A673 (cell line): Measurements from ENCODE around the gene SLC50A1. TPM values are rescaled to one million over a fixed set of nuclear protein-coding genes. Genes with fewer than 3 reads are reported as not detected.

ENCODE experiments used
- BruUV-seq: library from RNA; stranded (reverse); fragments of 400-500 nt; replicated peaks from 2 replicates; lab custom pipeline; 2021; lab: Mats Ljungman, UMichigan
- CTCF ChIA-PET: fragments of 300-600 bp; sonication (Branson Sonifier 250); formaldehyde crosslinking; loops from one replicate; lab custom pipeline; 2022; ENCODE audit warnings: antibody characterized with exemption; lab: Charles Lee
- POLR2A ChIA-PET: fragments of 300-600 bp; sonication (Branson Sonifier 250); formaldehyde crosslinking; loops from one replicate; lab custom pipeline; 2022; ENCODE audit warnings: antibody characterized with exemption; ENCODE audit not compliant: low non-redundant PET; lab: Charles Lee
- DNase-seq: peaks from one replicate; pipeline ENCODE4 v3.0.0-alpha.2; 2015; ENCODE audit warnings: low spot score
- H3K27ac ChIP-seq: fragments of 200-600 bp; sonication (generic); 2 replicates; pipeline ENCODE4 v1.5.1; 2016; ENCODE audit warnings: mixed run types, low read depth, mild to moderate bottlenecking, mixed read lengths, antibody characterized with exemption, low read length; ENCODE audit not compliant: poor library complexity, severe bottlenecking
- H3K27me3 ChIP-seq: fragments of 200-600 bp; sonication (generic); replicated peaks from 2 replicates; pipeline ENCODE4 v1.6.1; 2017; ENCODE audit warnings: mixed run types, low read depth, mild to moderate bottlenecking, mixed read lengths, antibody characterized with exemption, low read length; ENCODE audit not compliant: insufficient read depth, poor library complexity
- H3K36me3 ChIP-seq: fragments of 200-600 bp; sonication (generic); 2 replicates; pipeline ENCODE4 v1.6.1; 2016; ENCODE audit warnings: mixed run types, mild to moderate bottlenecking, mixed read lengths, antibody characterized with exemption, low read length; ENCODE audit not compliant: insufficient read depth, poor library complexity, severe bottlenecking
- H3K4me1 ChIP-seq: fragments of 200-600 bp; sonication (generic); 2 replicates; pipeline ENCODE4 v1.6.1; 2017; ENCODE audit warnings: mixed run types, mild to moderate bottlenecking, mixed read lengths, antibody characterized with exemption, low read length; ENCODE audit not compliant: insufficient read depth, poor library complexity, severe bottlenecking
- H3K4me3 ChIP-seq: fragments of 200-600 bp; sonication (generic); 2 replicates; pipeline ENCODE4 v1.5.1; 2016; ENCODE audit warnings: low read depth, mixed run types, mild to moderate bottlenecking, mixed read lengths, low read length; ENCODE audit not compliant: poor library complexity, severe bottlenecking
- H3K9me3 ChIP-seq: fragments of 200-600 bp; sonication (generic); 2 replicates; pipeline ENCODE4 v1.6.1; 2016; ENCODE audit warnings: mixed run types, low read depth, mild to moderate bottlenecking, mixed read lengths, antibody characterized with exemption, low read length; ENCODE audit not compliant: poor library complexity, severe bottlenecking
- CTCF ChIP-seq: fragments of 300-800, 200-600 bp; sonication (generic); conservative IDR thresholded peaks from 2 replicates; pipeline ENCODE4 v1.5.1; 2017; ENCODE audit warnings: low read depth, mild to moderate bottlenecking, antibody characterized with exemption, low read length, moderate library complexity, mixed read lengths
- EZH2 ChIP-seq: fragments of 200-600 bp; sonication (generic); IDR thresholded peaks from 2 replicates; pipeline ENCODE4 v1.6.1; 2017; ENCODE audit warnings: borderline replicate concordance, low read depth, mild to moderate bottlenecking, mixed read lengths, antibody characterized with exemption, low read length; ENCODE audit not compliant: poor library complexity, severe bottlenecking
- intact Hi-C: fragments of 100-400 bp; cut with micrococcal nuclease; formaldehyde crosslinking; loops from one replicate; pipeline ENCODE4 v1.10.0; 2022; ENCODE audit not compliant: unreplicated experiment
- total RNA-seq: library from RNA; stranded (reverse); gene quantifications from 2 replicates; pipeline ENCODE4 v1.2.3, GENCODE V29; 2021

SLC50A1 gene
- total RNA-seq, 1 experiment from 2014 or later, result 30.3 TPM

- ChIA-PET CTCF (interaction anchor here (1.0 kb wide), 1 partner anchor 76 kb away, joined by 4 read pairs; no protein-coding TSS in a partner anchor), POLR2A (no interaction called here)
- Histone ChIP-seq H3K4me3 (no peak overlapping the region), H3K4me1 (peaks cover 7% of the 10 kb centered on the region), H3K27me3 (no peaks in the 10 kb centered on the region), H3K27ac (no peak overlapping the region), H3K9me3 (no peaks in the 10 kb centered on the region), H3K36me3 (no peaks in the 10 kb centered on the region)
- intact Hi-C loops, result loop anchor here (5.0 kb wide), 1 partner anchor 35 kb away; the partner anchor contains the start of gene EFNA1
- no TSS peak for BruUV-seq
- TF ChIP-seq EZH2, result no peak
- no peak for TF ChIP-seq CTCF
- no peak for DNase-seq
Measured at GRCh38 chr1:155092641-155093040, 43.0 kb upstream of the SLC50A1 start.

GRCh38 chr1:155093911-155094621 lies 41.6 kb upstream of the SLC50A1 start:
- H3K4me1 ChIP-seq, result peaks cover 7% of the 10 kb centered on the region
- H3K27ac ChIP-seq, result no peak overlapping the region
- H3K27me3 ChIP-seq, result no peaks in the 10 kb centered on the region
- CTCF ChIA-PET, result interaction anchor here (1.0 to 2.4 kb wide), 3 partner anchors 73 to 79 kb away, joined by 3 to 11 read pairs (median 4); partner anchors contain the start of gene KRTCAP2
- DNase-seq, result peak; percentile 62
- POLR2A ChIA-PET, result no interaction called here
- intact Hi-C loops, result loop anchor here (5.0 kb wide), 1 partner anchor 33 kb away; the partner anchor contains the start of gene EFNA1
- no peaks in the 10 kb centered on the region for H3K9me3 ChIP-seq
- H3K36me3 ChIP-seq, result no peaks in the 10 kb centered on the region
- TF ChIP-seq CTCF (peak; percentile 60), EZH2 (no peak)
- no peak overlapping the region for H3K4me3 ChIP-seq
- BruUV-seq, result no TSS peak

GRCh38 chr1:155094622-155094948 lies 41.1 kb upstream of the SLC50A1 start:
- Histone ChIP-seq H3K9me3 (no peaks in the 10 kb centered on the region), H3K27me3 (no peaks in the 10 kb centered on the region), H3K27ac (no peak overlapping the region), H3K36me3 (no peaks in the 10 kb centered on the region), H3K4me3 (no peak overlapping the region), H3K4me1 (peaks cover 7% of the 10 kb centered on the region)
- CTCF ChIA-PET, result interaction anchor here (1.0 to 2.4 kb wide), 2 partner anchors 73 to 78 kb away, joined by 3 to 11 read pairs; partner anchors contain the start of gene KRTCAP2
- no peak for DNase-seq
- POLR2A ChIA-PET, result no interaction called here
- BruUV-seq, result no TSS peak
- intact Hi-C loops, result loop anchor here (5.0 kb wide), 1 partner anchor 33 kb away; the partner anchor contains the start of gene EFNA1
- TF ChIP-seq CTCF, result no peak
- no peak for TF ChIP-seq EZH2
